OCI-LY7 (cell line): ENCODE data around the gene GANAB.
"Not testable (repeated sequence)": the region's sequence is repeated elsewhere in the genome, so short reads cannot be mapped to it uniquely, and the experiment has no call there.

ENCODE experiments used
- EZH2phosphoT487 ChIP-seq: fragments of 200-600 bp; sonication (generic); IDR thresholded peaks from 2 replicates; pipeline ENCODE4 v1.6.1; 2018; ENCODE audit warnings: low read depth, borderline replicate concordance, mild to moderate bottlenecking, mixed run types, antibody characterized with exemption, low read length, moderate library complexity, mixed read lengths
- TF ChIP-seq, protein P1 (sequence below): fragments of 200-600 bp; sonication (generic); conservative IDR thresholded peaks from 2 replicates; pipeline ENCODE4 v1.5.1; 2014; ENCODE audit warnings: mild to moderate bottlenecking, antibody characterized with exemption, low read length, moderate library complexity, mixed read lengths

DNA sequence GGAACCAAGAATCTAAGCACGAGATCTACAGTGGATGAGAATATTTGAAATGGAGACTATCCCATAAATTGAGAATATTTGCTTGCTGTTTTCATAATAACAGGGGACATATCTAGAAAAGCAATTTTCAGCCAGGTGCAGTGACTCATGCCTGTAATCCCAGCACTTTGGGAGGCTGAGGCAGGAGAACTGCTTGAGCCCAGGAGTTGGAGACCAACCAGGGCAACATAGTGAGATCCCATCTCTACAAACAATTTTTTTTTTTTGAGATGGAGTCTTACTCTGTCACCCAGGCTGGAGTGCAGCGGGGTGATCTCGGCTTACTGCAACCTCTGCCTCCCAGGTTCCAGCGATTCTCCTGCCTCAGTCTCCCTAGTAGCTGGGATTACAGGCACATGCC lies 64.7 kb downstream of the GANAB start:
- TF ChIP-seq, protein P1, sequence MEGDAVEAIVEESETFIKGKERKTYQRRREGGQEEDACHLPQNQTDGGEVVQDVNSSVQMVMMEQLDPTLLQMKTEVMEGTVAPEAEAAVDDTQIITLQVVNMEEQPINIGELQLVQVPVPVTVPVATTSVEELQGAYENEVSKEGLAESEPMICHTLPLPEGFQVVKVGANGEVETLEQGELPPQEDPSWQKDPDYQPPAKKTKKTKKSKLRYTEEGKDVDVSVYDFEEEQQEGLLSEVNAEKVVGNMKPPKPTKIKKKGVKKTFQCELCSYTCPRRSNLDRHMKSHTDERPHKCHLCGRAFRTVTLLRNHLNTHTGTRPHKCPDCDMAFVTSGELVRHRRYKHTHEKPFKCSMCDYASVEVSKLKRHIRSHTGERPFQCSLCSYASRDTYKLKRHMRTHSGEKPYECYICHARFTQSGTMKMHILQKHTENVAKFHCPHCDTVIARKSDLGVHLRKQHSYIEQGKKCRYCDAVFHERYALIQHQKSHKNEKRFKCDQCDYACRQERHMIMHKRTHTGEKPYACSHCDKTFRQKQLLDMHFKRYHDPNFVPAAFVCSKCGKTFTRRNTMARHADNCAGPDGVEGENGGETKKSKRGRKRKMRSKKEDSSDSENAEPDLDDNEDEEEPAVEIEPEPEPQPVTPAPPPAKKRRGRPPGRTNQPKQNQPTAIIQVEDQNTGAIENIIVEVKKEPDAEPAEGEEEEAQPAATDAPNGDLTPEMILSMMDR: not testable (repeated sequence)
- TF ChIP-seq EZH2phosphoT487: not testable (repeated sequence)
